CD14-positive monocyte (primary cell): ENCODE results near the gene HOXB3. TPM values are rescaled to one million over a fixed set of nuclear protein-coding genes. Genes with fewer than 3 reads are reported as not detected.

Experiments
- DNase-seq, 3 donors: peaks; one replicate each; pipeline ENCODE4 v3.0.0-alpha.2; 2011 to 2022
- H2AFZ ChIP-seq: 2 replicates; pipeline ENCODE4 v1.6.0; 2012; ENCODE audit warnings: mild to moderate bottlenecking, low read depth, low read length, inconsistent platforms; ENCODE audit not compliant: insufficient read depth, poor library complexity, severe bottlenecking
- H3K27ac ChIP-seq, 2 donors: 1 replicate in 1 of 2; 2 replicates in 1 of 2; pipeline ENCODE4 v1.5.1; 2012 to 2013; ENCODE audit warnings: low read length in 2 of 2, control low read depth in 1 of 2, inconsistent platforms in 1 of 2, low read depth in 1 of 2, mild to moderate bottlenecking in 1 of 2
- H3K27me3 ChIP-seq, 2 donors: one replicate each; pipeline versions ENCODE4 v1.6.0 to v1.6.1; 2011 to 2013; ENCODE audit warnings: low read length in 2 of 2; ENCODE audit not compliant: control insufficient read depth in 2 of 2, insufficient read depth in 2 of 2
- H3K36me3 ChIP-seq, 2 donors: replicated peaks in 1 of 2; 1 replicate in 1 of 2; 2 replicates in 1 of 2; pipeline versions ENCODE4 v1.5.1 to v1.6.1; 2012 to 2013; ENCODE audit warnings: low read length in 2 of 2, control low read depth in 1 of 2, inconsistent platforms in 1 of 2, mild to moderate bottlenecking in 1 of 2; ENCODE audit not compliant: insufficient read depth in 2 of 2, control insufficient read depth in 1 of 2
- H3K4me1 ChIP-seq, 2 donors: 1 replicate in 1 of 2; 2 replicates in 1 of 2; pipeline versions ENCODE4 v1.5.1 to v1.6.1; 2012 to 2013; ENCODE audit warnings: low read length in 2 of 2, control low read depth in 1 of 2, inconsistent platforms in 1 of 2, mild to moderate bottlenecking in 1 of 2, moderate library complexity in 1 of 2; ENCODE audit not compliant: insufficient read depth in 2 of 2, control insufficient read depth in 1 of 2
- H3K4me2 ChIP-seq: replicated peaks from 2 replicates; pipeline ENCODE3; 2012; ENCODE audit warnings: low read length, moderate library complexity, mild to moderate bottlenecking; ENCODE audit not compliant: poor library complexity, severe bottlenecking; ENCODE audit errors: extremely low read depth
- H3K4me3 ChIP-seq, 3 experiments: fragments of 200-600 bp in 1 of 3; sonication (generic) in 1 of 3; replicated peaks in 1 of 3; 1 replicate in 2 of 3; 2 replicates in 1 of 3; pipeline ENCODE4 v1.5.1; 2011 to 2013; ENCODE audit warnings: low read length in 3 of 3, mild to moderate bottlenecking in 3 of 3, control low read depth in 2 of 3, low read depth in 2 of 3, inconsistent platforms in 1 of 3, moderate library complexity in 1 of 3
- H3K79me2 ChIP-seq: 2 replicates; pipeline ENCODE4 v1.6.0; 2012; ENCODE audit warnings: mild to moderate bottlenecking, control low read depth, inconsistent platforms, low read length, moderate library complexity; ENCODE audit not compliant: insufficient read depth
- H3K9ac ChIP-seq: 2 replicates; pipeline ENCODE4 v1.6.0; 2017; ENCODE audit warnings: low read length, mild to moderate bottlenecking; ENCODE audit not compliant: insufficient read depth, poor library complexity, severe bottlenecking
- H3K9me3 ChIP-seq, 2 donors: replicated peaks in 1 of 2; 1 replicate in 1 of 2; 2 replicates in 1 of 2; pipeline versions ENCODE4 v1.5.1 to v1.6.1; 2012 to 2013; ENCODE audit warnings: low read length in 2 of 2, control low read depth in 1 of 2; ENCODE audit not compliant: control insufficient read depth in 1 of 2, insufficient read depth in 1 of 2
- H4K20me1 ChIP-seq: 2 replicates; pipeline ENCODE4 v1.6.0; 2012; ENCODE audit warnings: mild to moderate bottlenecking, low read length, control low read depth, moderate library complexity; ENCODE audit not compliant: insufficient read depth
- H3K27ac Mint-ChIP-seq, 7 donors: one replicate each; pipeline ENCODE4 v1.8.0; 2020; ENCODE audit warnings: mild to moderate bottlenecking in 7 of 7, mixed read lengths in 7 of 7, moderate library complexity in 6 of 7, inconsistent platforms in 2 of 7
- H3K27me3 Mint-ChIP-seq, 3 donors: one replicate each; pipeline ENCODE4 v1.8.0; 2021 to 2022; ENCODE audit warnings: low read depth in 3 of 3, mild to moderate bottlenecking in 3 of 3, mixed read lengths in 3 of 3, moderate library complexity in 3 of 3, inconsistent platforms in 1 of 3
- H3K36me3 Mint-ChIP-seq, 2 donors: one replicate each; pipeline ENCODE4 v1.8.0; 2020; ENCODE audit warnings: mixed read lengths in 2 of 2, inconsistent platforms in 1 of 2, mild to moderate bottlenecking in 1 of 2
- H3K4me1 Mint-ChIP-seq: one replicate; pipeline ENCODE4 v1.8.0; 2020; ENCODE audit warnings: mild to moderate bottlenecking, mixed read lengths
- H3K4me3 Mint-ChIP-seq, 2 donors: one replicate each; pipeline ENCODE4 v1.8.0; 2020; ENCODE audit warnings: mild to moderate bottlenecking in 2 of 2, mixed read lengths in 2 of 2, moderate library complexity in 1 of 2
- H3K9me3 Mint-ChIP-seq, 7 donors: one replicate each; pipeline ENCODE4 v1.8.0; 2020 to 2022; ENCODE audit warnings: mixed read lengths in 7 of 7, mild to moderate bottlenecking in 6 of 7, moderate library complexity in 6 of 7, inconsistent platforms in 2 of 7
- WGBS: methylation state at CpG from one replicate; pipeline ENCODE4 v1.1.5; 2013; ENCODE audit warnings: missing lambda C conversion rate; ENCODE audit not compliant: insufficient coverage; 5-methylcytosine and 5-hydroxymethylcytosine counted together
- intact Hi-C, 2 donors: fragments of 100-400 bp; cut with micrococcal nuclease; formaldehyde crosslinking; loops; one replicate each; pipeline versions ENCODE4 v1.15.0 to v1.15.1; 2023
- polyA plus RNA-seq, 3 donors: library from polyadenylated mRNA; depleted of rRNA in 1 of 3; unstranded in 2 of 3; stranded (reverse) in 1 of 3; fragments of 300-500 nt in 2 of 3; fragments of >200 nt in 1 of 3; fragmentation: Illumina TruSeq in 2 of 3; gene quantifications; 1 replicate in 2 of 3; 2 replicates in 1 of 3; pipeline ENCODE4 v1.2.3, GENCODE V29; 2012 to 2021
- TF ChIP-seq, protein P1 (sequence below): fragments of 200-600 bp; IDR thresholded peaks from one replicate; pipeline ENCODE4 v1.8.0; 2022; ENCODE audit warnings: antibody characterized with exemption, mild to moderate bottlenecking

The HOXB3 gene
- polyA plus RNA-seq, 3 donors: 0.56 TPM; not detected in 2

DNA sequence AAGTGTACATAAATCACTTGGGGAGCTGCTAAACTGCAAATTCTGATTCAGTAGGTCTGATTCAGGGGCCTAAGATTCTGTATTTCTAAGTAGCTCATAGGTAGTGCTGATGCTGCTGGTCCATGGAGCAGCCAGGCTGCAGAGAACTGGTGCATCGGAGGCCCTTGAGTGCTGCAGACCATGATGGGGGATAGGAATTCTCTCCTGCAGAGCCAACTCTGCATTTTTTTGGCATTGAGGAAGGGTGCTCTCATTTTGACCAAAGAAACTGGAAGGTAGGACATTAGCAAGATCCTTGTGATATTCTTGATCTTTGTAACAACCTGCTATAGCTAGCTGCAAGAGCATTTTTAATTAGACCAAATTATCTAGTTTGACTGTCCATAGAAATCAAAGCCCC lies 49.8 kb downstream of the HOXB3 start:
- Histone ChIP-seq H3K4me1 (peaks cover 31 to 43% of the 10 kb centered on the region in 2 donors), H3K27me3 (peaks cover 28 to 57% of the 10 kb centered on the region in 2 donors), H3K36me3 (no peaks in the 10 kb centered on the region), H3K4me2 (no peak overlapping the region), H2AFZ (no peak overlapping the region), H3K4me3 (no peak overlapping the region), H3K9me3 (no peaks in the 10 kb centered on the region), H3K27ac (no peak overlapping the region), H3K9ac (no peak overlapping the region), H4K20me1 (no peaks in the 10 kb centered on the region), H3K79me2 (no peaks in the 10 kb centered on the region)
- H3K27ac Mint-ChIP-seq: no peak overlapping the region
- H3K36me3 Mint-ChIP-seq: peaks cover 5 to 14% of the 10 kb centered on the region in 2 donors
- H3K9me3 Mint-ChIP-seq: peaks cover 0 to 28% (median 19%) of the 10 kb centered on the region in 7 donors
- DNase-seq: no peak
- H3K4me3 Mint-ChIP-seq: peak overlapping the region in 1 of 2 donors; percentile 49
- 100% methylated on average over 1 of the region's 1 CpG for WGBS
- H3K27me3 Mint-ChIP-seq: peaks cover 53 to 69% (median 60%) of the 10 kb centered on the region in 3 donors
- TF ChIP-seq, protein P1, sequence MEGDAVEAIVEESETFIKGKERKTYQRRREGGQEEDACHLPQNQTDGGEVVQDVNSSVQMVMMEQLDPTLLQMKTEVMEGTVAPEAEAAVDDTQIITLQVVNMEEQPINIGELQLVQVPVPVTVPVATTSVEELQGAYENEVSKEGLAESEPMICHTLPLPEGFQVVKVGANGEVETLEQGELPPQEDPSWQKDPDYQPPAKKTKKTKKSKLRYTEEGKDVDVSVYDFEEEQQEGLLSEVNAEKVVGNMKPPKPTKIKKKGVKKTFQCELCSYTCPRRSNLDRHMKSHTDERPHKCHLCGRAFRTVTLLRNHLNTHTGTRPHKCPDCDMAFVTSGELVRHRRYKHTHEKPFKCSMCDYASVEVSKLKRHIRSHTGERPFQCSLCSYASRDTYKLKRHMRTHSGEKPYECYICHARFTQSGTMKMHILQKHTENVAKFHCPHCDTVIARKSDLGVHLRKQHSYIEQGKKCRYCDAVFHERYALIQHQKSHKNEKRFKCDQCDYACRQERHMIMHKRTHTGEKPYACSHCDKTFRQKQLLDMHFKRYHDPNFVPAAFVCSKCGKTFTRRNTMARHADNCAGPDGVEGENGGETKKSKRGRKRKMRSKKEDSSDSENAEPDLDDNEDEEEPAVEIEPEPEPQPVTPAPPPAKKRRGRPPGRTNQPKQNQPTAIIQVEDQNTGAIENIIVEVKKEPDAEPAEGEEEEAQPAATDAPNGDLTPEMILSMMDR: no peak
- intact Hi-C loops: no loop called here
- H3K4me1 Mint-ChIP-seq: peaks cover 37% of the 10 kb centered on the region

DNA sequence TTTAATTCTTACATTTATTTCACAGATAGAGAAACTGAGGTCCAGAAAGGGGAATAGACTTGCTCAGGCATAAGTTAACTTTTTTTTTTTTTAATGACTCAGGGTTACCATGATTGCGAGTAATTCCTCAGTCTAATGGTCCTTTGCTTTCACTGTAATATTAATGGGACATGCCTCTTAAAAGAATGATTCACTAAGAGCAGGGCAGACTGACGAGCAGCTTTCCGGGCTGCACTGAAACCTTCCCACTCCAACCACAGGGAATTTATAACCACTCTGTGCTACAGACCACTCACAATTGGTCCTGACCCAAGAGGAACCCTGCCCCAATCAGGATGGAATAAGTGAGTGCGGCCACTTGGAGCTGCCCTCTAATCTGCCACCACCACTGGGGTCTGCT lies 50.9 kb downstream of the HOXB3 start:
- H3K36me3 Mint-ChIP-seq: peaks cover 5 to 12% of the 10 kb centered on the region in 2 donors
- peaks cover 0 to 25% (median 14%) of the 10 kb centered on the region in 7 donors for H3K9me3 Mint-ChIP-seq
- H3K27ac Mint-ChIP-seq: no peak overlapping the region
- H3K36me3 ChIP-seq: no peaks in the 10 kb centered on the region
- no peak for DNase-seq
- H3K4me3 ChIP-seq: no peak overlapping the region
- H3K9me3 ChIP-seq: no peaks in the 10 kb centered on the region
- H3K27me3 ChIP-seq: peaks cover 23 to 46% of the 10 kb centered on the region in 2 donors
- no peak overlapping the region for H2AFZ ChIP-seq
- H3K4me1 ChIP-seq: peaks cover 22 to 32% of the 10 kb centered on the region in 2 donors
- intact Hi-C loops: no loop called here
- no peak overlapping the region for H3K4me2 ChIP-seq
- H3K9ac ChIP-seq: no peak overlapping the region
- peaks cover 42 to 59% (median 53%) of the 10 kb centered on the region in 3 donors for H3K27me3 Mint-ChIP-seq
- TF ChIP-seq, protein P1: no peak
- peaks cover 28% of the 10 kb centered on the region for H3K4me1 Mint-ChIP-seq
- H3K79me2 ChIP-seq: no peaks in the 10 kb centered on the region
- H3K27ac ChIP-seq: no peak overlapping the region
- H3K4me3 Mint-ChIP-seq: peak overlapping the region in 1 of 2 donors; percentile 49
- no peaks in the 10 kb centered on the region for H4K20me1 ChIP-seq
- 90% methylated on average over 2 of the region's 4 CpGs for WGBS
